DMS153 treated with DMSO at 0.1 percent for 48 hours (cell line): ENCODE data around the gene SIGLEC5.

Experiments
- DNase-seq: peaks from one replicate; lab custom pipeline; 2025; ENCODE audit not compliant: unreplicated experiment; lab: John Stamatoyannopoulos, UW

SIGLEC5 gene

DNA sequence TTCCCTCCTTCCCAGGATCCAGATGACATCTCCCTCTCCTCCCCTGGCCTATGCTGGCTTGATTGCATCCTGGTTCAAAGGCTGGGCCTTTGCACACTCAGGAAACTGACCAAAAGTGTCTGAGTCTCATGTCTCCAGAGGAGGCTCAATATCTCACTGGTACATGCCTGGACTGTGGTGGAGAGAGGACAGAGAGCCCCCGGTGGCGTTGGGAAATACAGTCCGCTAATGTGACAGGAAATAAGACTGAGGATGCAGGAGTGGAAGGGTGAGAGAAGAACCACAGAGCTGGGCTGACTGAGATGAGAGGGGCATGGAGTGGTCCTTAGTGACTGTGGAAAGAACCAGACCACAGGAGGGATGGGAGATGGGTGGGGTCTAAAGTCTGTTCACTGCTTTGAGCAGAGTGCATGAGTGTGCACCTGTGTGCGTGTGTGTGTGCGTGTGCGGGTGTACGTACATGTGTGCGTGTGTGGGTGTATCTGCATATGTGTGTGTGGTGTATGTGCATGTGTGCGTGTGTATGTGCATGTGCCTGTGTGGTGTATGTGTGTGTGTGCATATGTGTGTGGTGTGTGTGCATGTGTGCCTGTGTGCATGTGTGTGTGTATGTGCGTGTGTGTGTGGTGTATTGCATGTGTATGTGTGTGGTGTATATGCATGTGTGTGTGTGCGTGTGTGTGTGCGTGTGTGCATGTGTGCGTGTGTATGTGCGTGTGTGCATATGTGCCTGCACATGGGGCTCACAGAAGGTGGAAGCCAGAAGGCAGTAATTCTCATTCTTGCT lies 1.9 kb downstream of the SIGLEC5 start:
- no peak for DNase-seq

DNA sequence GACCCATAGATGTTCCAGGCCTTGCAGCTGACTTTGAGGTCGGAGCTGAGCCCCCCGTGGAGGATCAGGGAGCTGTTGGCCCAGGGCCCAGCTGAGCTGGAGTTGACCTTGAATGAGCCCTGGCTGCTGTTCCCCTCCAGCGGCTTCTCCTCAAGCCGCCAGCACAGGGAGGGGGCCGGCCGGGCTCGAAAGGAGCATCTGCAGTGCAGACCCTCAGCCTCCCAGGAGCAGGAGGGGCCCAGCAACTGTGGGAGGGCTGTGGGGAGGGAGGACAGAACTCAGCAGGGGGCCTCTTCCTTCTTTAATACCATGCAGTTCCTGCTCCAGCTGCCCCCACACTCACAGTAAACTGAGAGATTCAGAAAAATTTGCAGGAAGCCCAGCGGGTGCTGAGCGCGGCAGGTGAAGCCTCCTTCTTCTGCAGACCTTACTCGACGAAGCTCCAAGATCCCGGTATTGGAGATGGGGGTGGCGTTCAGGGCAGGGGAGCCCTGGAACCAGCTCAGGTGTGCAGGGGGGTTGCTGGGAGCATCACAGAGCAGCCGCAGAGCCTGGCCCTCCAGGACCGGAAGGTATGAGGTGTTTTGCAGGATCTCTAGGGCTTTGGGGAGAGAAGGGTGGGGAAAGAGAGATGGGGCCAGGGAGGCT lies 2.6 kb downstream of the SIGLEC5 start:
- no peak for DNase-seq

DNA sequence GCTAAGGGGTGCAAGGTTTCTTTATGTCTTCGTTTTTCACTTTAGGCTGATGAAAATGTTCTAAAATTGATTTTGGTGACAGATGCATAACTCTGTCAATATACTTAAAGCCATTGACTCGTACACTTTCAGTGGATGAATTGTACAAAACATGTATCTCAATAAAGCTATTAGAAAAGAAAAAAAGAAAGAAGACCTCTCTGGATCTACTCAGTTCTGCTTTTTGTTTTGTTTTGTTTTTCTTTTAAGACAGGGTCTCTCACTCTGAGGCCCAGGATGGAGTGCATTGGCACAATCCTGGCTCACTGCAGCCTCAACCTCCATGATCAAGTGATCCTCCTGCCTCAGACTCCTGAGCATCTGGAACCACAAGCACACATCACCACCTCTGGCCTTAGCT lies 3.5 kb downstream of the SIGLEC5 start:
- no peak for DNase-seq

DNA sequence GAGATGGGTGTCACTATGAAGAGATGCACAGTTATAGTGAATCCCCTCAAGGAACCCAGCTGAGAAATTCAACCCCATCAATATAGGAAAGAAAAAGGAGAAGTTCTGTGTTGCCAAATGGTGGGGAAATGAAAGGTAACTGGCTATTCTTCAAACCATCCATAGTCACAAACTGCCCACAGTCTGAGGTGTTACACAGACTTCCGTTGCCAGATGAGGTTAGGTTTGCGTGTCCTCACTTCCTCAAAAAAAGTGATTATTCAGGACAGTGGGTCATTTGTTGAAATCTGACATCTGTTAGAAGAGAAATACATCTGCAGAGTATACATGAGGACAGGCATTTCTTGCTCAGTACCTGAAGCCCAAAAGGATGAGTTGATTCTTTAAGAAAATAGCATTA lies 9.0 kb downstream of the SIGLEC5 start:
- no peak for DNase-seq

DNA sequence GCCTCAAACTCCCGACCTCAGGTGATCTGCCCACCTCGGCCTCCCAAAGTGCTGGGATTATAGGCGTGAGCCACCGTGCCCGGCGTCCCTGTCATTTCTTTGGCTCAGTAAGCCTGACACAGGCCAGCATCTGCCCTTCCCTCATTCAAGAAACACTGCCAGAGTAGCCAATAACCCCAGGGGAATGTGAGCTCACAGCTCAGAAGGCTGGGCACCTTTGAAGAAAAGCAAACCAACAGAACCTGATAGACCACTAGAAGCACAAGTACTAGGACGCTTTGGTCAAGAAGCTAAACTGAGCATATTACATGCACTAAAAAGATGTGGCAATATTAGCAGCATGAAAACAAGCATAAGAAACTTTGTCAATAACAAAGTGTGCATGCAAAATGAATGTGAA lies 14.2 kb downstream of the SIGLEC5 start:
- no peak for DNase-seq

DNA sequence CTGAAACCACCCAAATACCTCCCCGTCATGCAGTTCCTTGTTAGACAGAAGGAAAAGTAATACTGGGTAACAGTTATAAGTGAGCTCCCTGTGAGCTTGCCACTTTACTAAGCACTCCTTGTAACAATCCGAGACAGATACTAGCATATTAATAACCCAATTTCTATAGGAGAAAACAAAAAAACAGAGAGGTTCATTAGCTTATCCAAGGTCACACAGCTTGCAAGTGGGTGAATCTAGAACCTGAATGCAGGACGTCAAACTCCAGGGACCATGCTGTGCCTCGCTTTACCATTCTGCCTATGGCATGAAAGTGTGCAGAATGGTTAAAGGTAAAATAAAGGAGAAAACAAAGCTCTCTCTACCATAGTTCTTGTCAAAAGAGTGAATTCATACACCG lies 15.4 kb downstream of the SIGLEC5 start:
- no peak for DNase-seq

DNA sequence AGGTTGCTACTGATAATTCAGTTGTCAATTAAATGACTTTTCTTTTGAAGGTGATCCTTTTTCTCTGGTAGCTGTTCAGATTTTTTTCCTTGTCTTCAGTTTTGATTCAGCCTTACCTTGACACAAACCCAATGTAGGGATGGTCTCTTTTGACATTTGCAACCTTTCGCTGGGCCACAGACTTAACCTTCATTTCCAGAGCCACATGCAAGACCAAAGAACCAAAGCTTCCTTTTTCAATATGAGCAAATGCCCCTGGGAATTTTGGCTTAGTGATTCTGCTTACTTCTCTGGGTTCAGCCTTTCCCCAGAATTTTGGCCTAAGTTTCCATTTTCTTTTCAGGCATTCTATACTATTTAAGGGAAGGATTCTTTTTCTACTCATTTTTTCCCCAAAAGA lies 19.6 kb downstream of the SIGLEC5 start:
- no peak for DNase-seq

DNA sequence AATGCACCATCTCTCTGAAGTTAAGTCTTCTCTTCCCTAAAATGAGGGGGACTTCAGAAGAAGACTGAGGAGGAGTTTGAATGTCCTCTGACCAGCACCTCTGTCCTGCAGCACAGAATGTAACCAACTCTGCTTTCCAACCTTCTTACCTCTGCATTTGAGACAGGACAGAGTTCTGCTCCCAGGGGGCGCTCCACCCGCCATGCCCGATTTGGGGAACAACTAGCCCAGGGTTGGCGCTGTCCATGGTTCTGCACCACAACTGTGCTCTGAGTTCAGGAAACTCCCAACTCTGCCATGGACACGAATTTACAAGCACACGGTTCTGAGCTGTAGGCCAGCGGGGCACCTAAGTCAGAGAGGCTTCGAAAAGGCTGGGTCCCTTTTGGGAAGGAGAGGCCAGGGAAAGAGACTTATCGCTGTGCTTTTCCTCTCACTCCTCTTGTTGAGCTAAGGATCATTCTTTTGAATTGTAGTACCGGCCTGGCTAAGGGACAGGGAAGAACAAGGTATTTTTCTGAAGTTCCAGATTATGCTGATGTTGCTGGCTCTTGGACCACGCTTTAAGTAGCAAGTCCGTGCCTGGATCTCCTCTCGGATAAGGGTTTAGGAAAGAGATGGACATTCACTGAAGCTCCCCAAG lies 22.2 kb downstream of the SIGLEC5 start:
- no peak for DNase-seq

DNA sequence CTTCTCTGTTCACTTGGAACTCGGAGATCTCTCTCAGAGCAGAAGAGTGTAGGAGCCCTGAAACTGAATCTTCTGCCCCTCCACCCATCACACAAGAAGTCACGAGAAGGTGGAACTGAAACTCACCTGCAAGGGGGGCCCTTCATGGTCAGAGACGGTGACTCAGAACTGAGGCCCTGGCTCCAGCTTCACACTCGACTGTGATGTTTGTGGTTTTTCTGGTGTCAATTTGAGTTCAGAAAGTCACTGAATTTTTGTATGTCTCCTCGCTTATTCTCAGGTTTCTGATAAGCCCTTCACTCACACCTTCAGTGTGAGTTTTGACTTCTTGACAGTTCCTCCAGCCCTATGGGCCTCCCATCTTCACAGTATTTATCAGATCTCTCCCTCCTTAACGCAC lies 23.1 kb downstream of the SIGLEC5 start:
- DNase-seq = no peak

DNA sequence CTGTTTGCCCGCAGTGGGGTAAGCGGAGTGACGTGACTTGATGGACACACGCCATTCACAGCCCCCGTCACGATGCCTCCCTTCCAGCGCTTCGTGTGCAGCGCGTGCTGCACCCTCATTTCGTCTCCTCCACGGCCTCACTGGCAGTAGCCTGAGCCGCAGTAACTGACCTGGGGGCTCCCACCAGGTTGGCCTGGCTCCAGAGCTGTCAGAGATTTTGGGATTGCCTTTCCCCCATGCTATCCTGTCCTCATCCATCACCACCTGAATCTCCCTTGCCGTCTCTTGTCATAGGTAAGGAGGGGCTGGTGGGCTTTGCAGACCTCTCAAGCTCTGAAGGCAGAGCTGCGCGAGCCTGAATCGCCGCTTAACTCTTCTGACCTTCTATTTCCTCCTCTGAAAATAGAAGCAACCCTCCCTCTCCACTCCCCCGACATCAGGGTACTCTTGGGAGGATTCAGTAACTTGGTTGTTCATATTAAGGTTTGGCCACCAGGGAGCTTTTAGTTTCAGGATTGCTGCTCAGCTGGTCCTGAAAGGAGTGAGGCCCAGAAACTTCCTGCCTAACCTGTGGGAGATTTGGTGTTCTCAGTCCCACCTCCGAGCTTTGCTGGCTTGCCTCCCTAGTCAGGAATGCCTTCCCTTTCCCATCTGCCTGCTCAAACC lies 27.9 kb downstream of the SIGLEC5 start:
- DNase-seq = no peak

DNA sequence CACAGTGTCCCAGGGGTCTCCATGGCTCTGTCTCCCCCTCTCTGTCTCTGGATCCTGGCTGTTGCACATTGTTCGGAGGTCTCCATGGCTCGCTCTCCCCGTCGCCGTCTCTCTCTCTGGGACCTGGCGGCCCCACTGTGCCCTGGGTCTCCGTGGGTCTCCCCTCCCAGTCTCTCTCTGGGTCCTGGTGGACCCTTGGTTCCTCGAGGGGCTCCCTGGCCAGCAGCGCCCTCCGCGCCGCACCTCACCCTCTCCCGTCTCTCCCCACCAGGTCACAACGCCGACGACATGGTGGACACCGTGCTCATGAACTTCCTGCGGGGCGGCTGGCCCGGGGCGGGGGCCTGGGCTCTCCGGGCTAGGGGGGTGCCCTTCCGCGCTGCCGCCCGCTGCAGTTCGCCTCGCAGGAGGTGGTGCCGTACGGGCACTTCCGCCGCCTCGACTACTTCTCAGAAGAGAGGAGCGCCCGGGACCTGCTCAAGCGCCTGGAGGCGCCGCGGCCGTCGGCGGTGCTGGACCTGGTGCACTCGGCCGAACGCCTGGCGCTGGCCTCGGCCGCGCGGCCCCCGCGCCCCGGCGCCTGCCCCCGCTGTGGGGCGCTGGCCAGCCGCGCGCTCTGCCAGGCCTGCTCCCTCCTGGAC lies 29.1 kb downstream of the SIGLEC5 start:
- no peak for DNase-seq

DNA sequence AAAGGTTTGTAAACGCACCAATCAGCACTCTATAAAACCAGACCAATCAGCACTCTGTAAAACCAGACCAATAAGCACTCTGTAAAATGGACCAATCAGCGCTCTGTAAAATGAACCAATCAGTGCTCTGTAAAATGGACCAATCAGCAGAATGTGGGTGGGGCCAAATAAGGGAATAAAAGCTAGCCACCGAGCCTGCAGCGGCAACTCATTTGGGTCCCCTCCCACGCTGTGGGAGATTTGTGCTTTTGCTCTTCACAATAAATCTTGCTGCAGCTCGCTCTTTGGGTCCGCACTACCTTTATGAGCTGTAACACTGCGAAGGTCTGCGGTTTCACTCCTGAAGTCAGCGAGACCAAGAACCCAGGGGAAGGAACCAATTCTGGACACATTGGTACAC lies 31.1 kb downstream of the SIGLEC5 start:
- DNase-seq = no peak

DNA sequence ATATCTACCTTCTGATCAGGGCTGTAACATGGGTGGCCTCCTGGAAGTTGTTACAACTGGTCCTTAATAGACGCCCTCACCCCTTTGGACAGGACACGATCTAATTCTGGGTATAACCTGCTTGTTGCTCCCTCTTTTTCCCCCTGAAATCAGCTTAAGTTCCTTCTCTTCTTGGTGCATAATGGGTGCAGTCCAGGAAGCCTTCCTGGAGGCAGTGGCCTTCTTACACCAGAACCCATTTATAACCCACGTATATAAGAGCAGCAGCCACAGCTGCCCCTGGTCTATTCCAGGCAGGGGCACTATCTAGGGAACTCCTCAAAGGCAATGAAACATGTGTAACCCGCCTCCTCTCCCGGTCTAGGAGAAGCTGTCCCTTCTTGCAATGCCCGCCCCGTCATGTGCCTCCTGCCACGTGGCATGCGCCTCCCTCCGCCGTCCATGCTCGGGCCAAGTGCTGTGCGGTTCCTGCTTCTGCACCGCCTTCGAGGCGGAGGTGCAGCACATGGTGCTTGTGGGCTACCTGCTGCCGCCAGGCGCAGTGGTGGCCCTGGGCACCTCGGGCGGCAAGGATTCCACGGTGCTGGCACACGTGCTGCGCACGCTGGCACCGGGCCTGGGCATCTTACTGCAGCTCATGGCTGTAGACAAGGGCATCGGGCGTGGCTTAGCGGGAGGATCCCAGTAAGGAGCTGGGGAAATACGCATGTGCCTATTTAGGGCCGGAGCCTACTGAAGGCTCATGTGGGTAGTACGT lies 31.9 kb downstream of the SIGLEC5 start:
- no peak for DNase-seq

DNA sequence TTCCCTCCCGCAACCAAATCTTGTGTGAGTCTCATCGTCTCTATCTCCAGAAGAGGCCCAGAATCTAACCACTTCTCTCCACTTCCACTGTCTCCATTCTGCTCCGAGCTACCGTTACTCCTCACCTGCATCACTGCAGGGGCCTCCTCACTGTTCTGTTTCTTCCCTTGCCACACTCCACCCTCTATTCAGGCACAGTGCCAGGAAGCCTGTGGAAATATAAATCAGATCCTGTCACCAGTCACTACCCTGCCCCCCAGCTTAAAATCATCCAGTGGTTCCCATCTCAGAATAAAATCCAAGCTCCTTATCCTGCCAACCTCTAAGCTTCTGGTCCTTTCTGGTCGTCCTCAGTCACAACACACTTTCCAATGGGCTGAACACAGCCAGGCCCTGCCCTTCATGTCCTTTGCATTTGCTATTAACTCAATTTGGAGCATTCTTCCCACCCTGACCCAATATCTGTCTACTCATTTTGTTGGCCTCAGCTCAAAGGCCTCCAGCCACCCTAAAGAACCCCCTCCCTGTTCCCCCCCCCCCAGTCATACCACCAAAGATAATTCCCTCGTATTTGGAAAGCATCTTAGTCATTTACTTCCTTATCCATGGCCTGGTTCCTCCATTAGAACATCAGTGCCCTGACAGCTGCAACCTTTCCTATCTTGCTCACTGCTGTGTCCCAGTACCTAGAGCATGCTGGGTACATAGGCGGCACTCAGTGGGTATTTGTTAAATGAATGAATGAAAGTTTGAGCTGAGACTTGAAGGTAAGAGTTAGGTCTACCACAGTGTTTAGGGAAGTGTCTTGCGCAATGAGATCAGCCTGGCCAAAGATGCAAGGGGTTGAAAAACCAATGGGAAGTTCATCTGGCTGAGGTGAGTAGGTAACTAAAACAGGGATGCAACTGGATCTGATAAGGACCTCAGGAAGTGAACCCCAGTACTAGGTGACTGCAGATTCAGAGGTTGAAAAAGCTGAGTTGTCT lies 34.7 kb downstream of the SIGLEC5 start:
- no peak for DNase-seq

DNA sequence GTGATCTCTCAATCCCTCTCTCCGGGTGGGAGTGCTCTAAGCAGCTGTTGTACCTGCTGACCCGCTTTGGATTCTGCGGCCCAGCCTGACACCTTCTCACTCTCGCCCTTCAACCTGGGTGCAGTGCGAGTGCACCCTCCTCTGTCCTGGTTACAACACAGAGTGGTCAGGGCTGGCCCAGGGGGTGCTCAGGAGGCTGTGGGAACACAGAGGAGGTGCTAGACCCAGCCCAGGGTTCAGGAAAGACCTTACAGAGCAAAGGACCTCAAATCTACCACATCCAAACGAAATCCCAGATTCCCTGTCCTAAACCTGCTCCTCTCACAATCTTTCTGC lies 35.5 kb downstream of the SIGLEC5 start:
- no peak for DNase-seq

DNA sequence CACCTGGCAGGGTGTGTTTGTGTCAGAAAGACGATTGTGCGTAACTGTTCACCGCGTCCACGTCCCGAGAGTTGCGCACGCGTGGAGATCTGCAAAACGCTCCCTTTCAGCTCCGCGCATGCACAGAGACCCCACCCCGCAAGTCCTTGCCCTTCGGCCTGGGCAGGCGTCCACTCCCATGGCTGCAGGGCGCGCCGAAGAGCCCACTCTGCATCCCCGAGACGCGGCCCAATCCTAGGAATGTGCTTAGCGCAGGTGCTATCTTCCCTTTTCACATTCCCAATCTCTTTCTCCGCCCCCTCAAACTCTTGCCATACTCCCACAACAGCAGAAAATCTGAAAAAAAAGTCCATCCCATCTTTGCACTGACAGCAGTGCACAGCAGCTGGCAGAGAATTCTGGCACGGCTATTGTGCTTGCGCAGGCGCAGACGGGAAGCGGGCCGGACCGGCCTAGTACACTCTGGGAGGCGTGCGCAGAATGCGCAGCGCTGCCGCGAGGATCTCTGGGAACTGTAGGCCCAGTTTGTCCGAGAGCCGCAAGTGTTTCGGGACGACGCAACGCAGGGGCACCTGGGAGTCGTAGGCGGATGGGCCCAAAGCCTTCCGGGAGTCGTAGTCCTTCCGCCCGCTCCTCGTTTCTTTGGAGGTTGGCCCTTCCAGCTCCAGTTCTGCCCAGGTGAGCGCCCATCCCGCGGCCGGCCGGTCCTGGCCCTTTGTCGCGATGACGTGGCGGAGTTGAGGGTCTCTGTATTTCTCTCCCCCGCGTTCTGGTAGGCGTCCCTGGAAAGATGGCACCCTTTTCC lies 36.0 kb downstream of the SIGLEC5 start:
- DNase-seq = peak; percentile 91

DNA sequence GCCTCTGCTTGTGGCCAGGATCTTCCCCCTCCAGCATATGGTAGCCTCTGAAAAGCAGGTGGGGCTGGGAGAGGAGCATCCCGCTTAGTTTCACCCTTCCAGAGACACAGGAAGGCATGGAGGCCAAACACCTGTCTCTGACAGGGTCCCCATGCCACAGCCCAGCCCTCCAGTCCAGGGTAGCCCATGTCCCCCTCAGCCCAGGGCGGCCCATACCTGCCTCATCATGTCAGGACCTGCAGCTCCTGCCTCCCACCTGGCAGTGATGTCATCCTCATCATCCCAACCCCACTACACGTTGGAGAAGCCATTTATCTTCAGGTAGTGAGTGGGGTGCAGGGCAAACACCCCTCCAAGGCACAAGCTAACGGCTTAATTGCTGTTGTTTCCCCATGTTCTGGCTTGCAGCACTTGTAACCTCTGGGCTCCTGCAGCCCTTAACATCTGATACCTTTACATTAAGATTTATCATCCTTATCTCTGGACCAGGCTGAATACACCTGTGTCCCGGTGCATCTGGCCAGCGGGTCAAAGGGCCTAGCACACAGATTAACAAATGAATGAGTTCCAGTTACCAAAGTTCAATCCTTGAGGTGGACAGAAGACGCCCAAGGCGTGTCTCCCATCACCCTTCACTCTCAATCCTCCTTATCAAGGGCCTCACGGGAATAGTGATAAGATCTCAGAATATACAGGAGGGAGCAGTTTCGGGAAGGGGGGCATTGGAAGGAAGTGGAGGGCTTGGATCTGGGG lies 36.9 kb downstream of the SIGLEC5 start:
- no peak for DNase-seq

DNA sequence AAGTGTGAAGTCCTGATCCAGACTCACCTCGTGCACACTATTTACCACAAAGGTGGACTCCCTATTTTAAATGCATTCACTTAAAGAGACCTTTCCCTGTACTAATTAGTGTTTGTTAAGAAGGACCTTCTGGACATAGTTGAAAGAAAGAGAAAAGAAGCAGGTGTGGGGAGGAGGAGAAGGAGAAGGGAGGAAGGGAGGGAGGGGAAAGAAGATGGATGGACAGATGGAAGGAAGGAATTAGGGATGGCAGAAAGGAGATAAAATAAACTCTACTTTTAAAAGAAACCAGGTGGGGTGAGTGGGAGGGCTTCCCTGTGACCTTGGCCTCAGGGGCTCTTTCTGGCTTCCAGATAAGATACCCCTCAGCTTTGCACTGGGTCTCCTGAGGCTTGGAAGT lies 37.7 kb downstream of the SIGLEC5 start:
- no peak for DNase-seq
